GM10266 (cell line): Measurements from ENCODE around the gene ZNF160.
"Not testable (repeated sequence)": the region's sequence is repeated elsewhere in the genome, so short reads cannot be mapped to it uniquely, and the experiment has no call there.

Experiments
- DNase-seq: peaks from one replicate; pipeline ENCODE4 v3.0.0; 2012; ENCODE audit errors: extremely low spot score
- CTCF ChIP-seq: IDR thresholded peaks from 2 replicates; pipeline ENCODE4 v1.5.1; 2012; ENCODE audit warnings: mild to moderate bottlenecking, low read depth; ENCODE audit not compliant: control insufficient read depth, insufficient read depth; ENCODE audit errors: missing control alignments

The ZNF160 gene

DNA sequence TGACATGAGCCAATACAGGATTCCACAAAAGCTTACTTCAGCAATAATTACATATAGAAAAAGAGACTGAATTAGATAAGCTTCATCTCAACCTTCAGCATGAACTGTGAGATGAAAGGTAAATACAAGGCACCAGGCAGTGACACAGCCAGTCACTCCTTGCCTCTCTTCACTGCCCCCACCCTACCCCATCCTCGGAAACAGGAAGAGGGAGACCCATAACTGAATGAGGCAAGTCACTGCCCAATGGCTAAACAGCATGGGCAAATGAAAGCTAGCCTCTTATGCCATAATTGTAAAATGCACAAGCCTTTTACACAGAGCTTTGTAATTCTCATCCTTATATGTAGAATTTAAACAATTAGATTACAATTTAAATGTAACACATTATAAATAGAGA is 1.7 kb downstream of the ZNF160 start:
- no peak for DNase-seq
- TF ChIP-seq CTCF: no peak

GRCh38 chr19:53098570-53098969 is 4.7 kb downstream of the ZNF160 start:
- not testable (repeated sequence) for DNase-seq

GRCh38 chr19:53096982-53097690 is 6.1 kb downstream of the ZNF160 start:
- not testable (repeated sequence) for DNase-seq

DNA sequence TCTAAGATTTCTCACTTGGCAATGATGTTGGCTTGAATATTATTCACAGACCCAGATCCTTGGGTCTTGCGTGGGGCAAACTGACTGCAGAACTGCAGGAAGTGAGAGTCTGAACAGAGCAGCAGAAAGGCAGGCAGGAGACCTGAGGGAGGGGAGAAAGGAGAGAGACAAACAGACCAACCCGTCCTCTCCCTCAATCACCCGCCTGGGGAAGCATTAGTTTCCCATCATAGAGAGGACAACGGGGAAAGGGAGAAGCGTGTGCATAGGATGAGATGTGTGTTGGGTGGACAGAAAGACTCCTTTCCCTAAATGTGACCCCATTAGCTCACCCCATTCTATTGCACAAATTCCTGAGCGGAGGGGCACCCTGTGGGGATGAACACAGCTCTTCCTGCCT is 6.6 kb downstream of the ZNF160 start:
- not testable (repeated sequence) for DNase-seq

- no peak for DNase-seq
- TF ChIP-seq CTCF: no peak
Measured at GRCh38 chr19:53094754-53095575, 8.3 kb downstream of the ZNF160 start.

DNA sequence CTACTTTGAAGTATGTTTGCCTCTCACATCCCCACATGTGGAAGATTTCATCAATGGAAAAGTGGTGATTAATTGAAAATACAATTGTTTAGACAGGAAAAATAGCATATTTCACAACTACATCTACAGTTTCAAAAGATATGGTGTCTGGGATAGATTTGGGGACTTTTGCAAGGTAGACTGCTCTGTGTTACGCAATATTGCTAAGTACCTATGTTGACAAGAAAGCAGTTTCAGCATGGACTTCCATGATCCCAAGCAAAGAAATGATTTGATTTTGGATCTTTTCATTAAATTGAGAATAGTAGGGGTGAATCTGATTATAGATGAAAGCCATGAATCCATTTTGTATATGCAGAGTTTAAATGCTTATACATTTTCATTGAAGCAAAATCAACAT is 10.5 kb downstream of the ZNF160 start:
- no peak for DNase-seq
- TF ChIP-seq CTCF: no peak

DNA sequence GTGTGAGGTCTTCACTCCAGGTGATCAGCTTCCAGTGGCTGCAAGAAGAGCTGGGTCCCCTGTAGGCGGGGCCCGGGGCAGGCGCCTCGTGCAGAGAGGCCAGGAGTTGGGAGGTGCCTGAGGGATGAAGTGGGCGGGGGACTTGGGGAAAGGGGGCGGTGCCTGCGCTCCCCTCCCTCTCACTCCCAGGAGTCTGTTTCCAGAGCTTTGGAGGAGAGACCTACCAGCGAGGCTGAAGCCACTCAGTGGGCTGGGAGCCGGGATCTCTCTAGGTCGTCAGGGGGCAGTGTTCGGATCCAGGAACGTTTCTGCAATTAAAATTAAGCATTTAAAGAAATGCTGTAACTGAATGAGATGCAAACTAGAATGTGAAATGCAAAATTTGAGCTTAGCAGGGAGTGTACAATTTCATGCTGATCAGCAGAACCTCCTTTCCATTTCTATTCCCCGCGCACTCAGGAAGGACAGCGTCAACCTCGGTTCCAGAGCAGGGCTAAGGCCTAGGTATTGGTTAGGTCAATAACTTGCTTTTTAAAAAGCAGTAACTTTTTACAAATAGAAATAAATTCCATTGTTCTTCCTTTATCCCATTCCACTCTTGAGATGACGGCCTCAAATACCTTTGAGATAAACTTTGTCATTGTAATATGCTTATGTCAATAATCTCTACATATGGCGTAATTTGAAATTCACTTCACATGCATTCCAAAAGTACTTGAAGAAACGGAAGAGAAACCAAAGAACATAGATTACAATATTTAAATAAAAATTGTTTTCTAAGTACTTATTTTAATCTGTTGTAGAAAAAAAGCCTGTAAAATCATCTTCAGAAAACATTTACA is 11.6 kb downstream of the ZNF160 start:
- DNase-seq: no peak
- TF ChIP-seq CTCF: no peak

- TF ChIP-seq CTCF: no peak
- DNase-seq: no peak
Measured at GRCh38 chr19:53088091-53088490, 15.1 kb downstream of the ZNF160 start.
